D721Med (cell line): ENCODE results near the gene TNS4.

Experiments
- DNase-seq: peaks from one replicate; pipeline ENCODE4 v3.0.0; 2011; ENCODE audit warnings: low spot score; ENCODE audit not compliant: insufficient read length
- FAIRE-seq: peaks from 2 replicates; lab custom pipeline; 2011; peaks lifted over from hg19 to GRCh38; lab: Jason Lieb, UNC
- CTCF ChIP-seq: IDR thresholded peaks from 2 replicates; pipeline ENCODE4 v1.5.1; 2012; ENCODE audit warnings: mild to moderate bottlenecking, control low read depth; ENCODE audit not compliant: insufficient read depth; ENCODE audit errors: missing control alignments

TNS4 gene

GRCh38 chr17:40490982-40491381 lies 10.4 kb downstream of the TNS4 start:
- no peak for DNase-seq
- no peak for TF ChIP-seq CTCF
- FAIRE-seq = no peak

GRCh38 chr17:40490289-40490853 lies 11.1 kb downstream of the TNS4 start:
- FAIRE-seq = no peak
- DNase-seq = no peak

GRCh38 chr17:40487371-40488020 lies 13.9 kb downstream of the TNS4 start:
- DNase-seq (no peak), FAIRE-seq (no peak)
- no peak for TF ChIP-seq CTCF

More at GRCh38 chr17:40490289-40490853, 11.1 kb downstream of the TNS4 start:
- TF ChIP-seq CTCF = no peak

GRCh38 chr17:40486522-40487370 lies 14.7 kb downstream of the TNS4 start:
- DNase-seq = no peak
- no peak for FAIRE-seq
- no peak for TF ChIP-seq CTCF

GRCh38 chr17:40485851-40486521 lies 15.4 kb downstream of the TNS4 start:
- TF ChIP-seq CTCF = no peak
- DNase-seq (no peak), FAIRE-seq (no peak)

- no peak for DNase-seq
- TF ChIP-seq CTCF = no peak
- FAIRE-seq = no peak
These were observed 16.4 kb downstream of the TNS4 start for GRCh38 chr17:40484973-40485530.
